ENCODE data around the gene EFHD2. TPM values are rescaled to one million over a fixed set of nuclear protein-coding genes. Genes with fewer than 3 reads are reported as not detected.

The EFHD2 gene
- total RNA-seq, 1 experiment from 2014 or later = 192 TPM

GRCh38 chr1:15413563-15414444, 4.1 kb downstream of the EFHD2 start:
- H3K79me2 ChIP-seq (ENCODE audit: low read length) = peaks cover 75% of the 10 kb centered on the region
- no peak overlapping the region for H2AFZ ChIP-seq (ENCODE audit: low read length)
- no peak for DNase-seq
- H3K9me3 ChIP-seq (ENCODE audit: low read length) = no peaks in the 10 kb centered on the region
- ChIA-PET POLR2A (ENCODE audit: unreplicated experiment) (no interaction called here), CTCF (interaction anchor here (0.7 to 0.8 kb wide), 2 partner anchors 90 to 402 kb away, joined by 3 read pairs; no protein-coding TSS in a partner anchor)
- H3K4me2 ChIP-seq (ENCODE audit: low read length) = peak overlapping the region; percentile 4; the same call in 1 of the 2 replicates
- BruUV-seq (replicated peaks) = no TSS peak
- intact Hi-C loops (cut with micrococcal nuclease) = no loop called here
- H3K4me3 ChIP-seq (ENCODE audit: low read length) = no peak overlapping the region
- H3K27me3 ChIP-seq (ENCODE audit: low read length) = no peaks in the 10 kb centered on the region
- TF ChIP-seq CTCF (conservative IDR thresholded peaks at IDR 0.05; ENCODE audit: low read depth, low read length) (no peak), EZH2phosphoT487 (IDR thresholded peaks at IDR 0.05; ENCODE audit: borderline replicate concordance, low read length) (no peak), EZH2 (IDR thresholded peaks at IDR 0.05; ENCODE audit: low read length, unreplicated experiment) (no peak)
- no peak overlapping the region for H3K27ac ChIP-seq (ENCODE audit: low read length)
- no peak for ATAC-seq
- H3K36me3 ChIP-seq (ENCODE audit: low read depth, low read length) = peaks cover 19% of the 10 kb centered on the region
- peaks cover 27% of the 10 kb centered on the region for H4K20me1 ChIP-seq (ENCODE audit: low read length)
- no peak overlapping the region for H3K9ac ChIP-seq (ENCODE audit: low read length)
- peaks cover 8% of the 10 kb centered on the region for H3F3A ChIP-seq (ENCODE audit: low read length, unreplicated experiment)
- H3K9me2 ChIP-seq (replicated peaks; ENCODE audit: low read length) = no peaks in the 10 kb centered on the region
- peaks cover 62% of the 10 kb centered on the region for H3K4me1 ChIP-seq (ENCODE audit: insufficient read depth, low read length)

GRCh38 chr1:15414445-15414983, 4.8 kb downstream of the EFHD2 start:
- Histone ChIP-seq H3K9me2 (replicated peaks; ENCODE audit: low read length) (no peaks in the 10 kb centered on the region), H3K27ac (ENCODE audit: low read length) (no peak overlapping the region), H3K9ac (ENCODE audit: low read length) (no peak overlapping the region), H3K4me3 (ENCODE audit: low read length) (no peak overlapping the region), H3K9me3 (ENCODE audit: low read length) (no peaks in the 10 kb centered on the region), H3K79me2 (ENCODE audit: low read length) (peaks cover 82% of the 10 kb centered on the region), H2AFZ (ENCODE audit: low read length) (no peak overlapping the region), H3K4me2 (ENCODE audit: low read length) (no peak overlapping the region), H3K4me1 (ENCODE audit: insufficient read depth, low read length) (peaks cover 61% of the 10 kb centered on the region), H3K27me3 (ENCODE audit: low read length) (no peaks in the 10 kb centered on the region), H3F3A (ENCODE audit: low read length, unreplicated experiment) (peaks cover 8% of the 10 kb centered on the region), H4K20me1 (ENCODE audit: low read length) (peaks cover 27% of the 10 kb centered on the region), H3K36me3 (ENCODE audit: low read depth, low read length) (peaks cover 19% of the 10 kb centered on the region)
- ChIA-PET CTCF (interaction anchor here (0.7 to 0.8 kb wide), 2 partner anchors 91 to 401 kb away, joined by 3 read pairs; no protein-coding TSS in a partner anchor), POLR2A (ENCODE audit: unreplicated experiment) (no interaction called here)
- intact Hi-C loops (cut with micrococcal nuclease) = no loop called here
- TF ChIP-seq EZH2phosphoT487 (IDR thresholded peaks at IDR 0.05; ENCODE audit: borderline replicate concordance, low read length) (no peak), EZH2 (IDR thresholded peaks at IDR 0.05; ENCODE audit: low read length, unreplicated experiment) (no peak), CTCF (conservative IDR thresholded peaks at IDR 0.05; ENCODE audit: low read depth, low read length) (no peak)
- BruUV-seq (replicated peaks) = no TSS peak
- DNase-seq = no peak
- ATAC-seq = no peak
